ENCODE measurements around the gene FAM184A. TPM values are rescaled to one million over a fixed set of nuclear protein-coding genes. Genes with fewer than 3 reads are reported as not detected.
"Not testable (repeated sequence)": the region's sequence is repeated elsewhere in the genome, so short reads cannot be mapped to it uniquely, and the experiment has no call there.

Gene FAM184A
- total and polyA plus RNA-seq, 7 donors = 0.60 to 8.7 (median 3.9) TPM

DNA sequence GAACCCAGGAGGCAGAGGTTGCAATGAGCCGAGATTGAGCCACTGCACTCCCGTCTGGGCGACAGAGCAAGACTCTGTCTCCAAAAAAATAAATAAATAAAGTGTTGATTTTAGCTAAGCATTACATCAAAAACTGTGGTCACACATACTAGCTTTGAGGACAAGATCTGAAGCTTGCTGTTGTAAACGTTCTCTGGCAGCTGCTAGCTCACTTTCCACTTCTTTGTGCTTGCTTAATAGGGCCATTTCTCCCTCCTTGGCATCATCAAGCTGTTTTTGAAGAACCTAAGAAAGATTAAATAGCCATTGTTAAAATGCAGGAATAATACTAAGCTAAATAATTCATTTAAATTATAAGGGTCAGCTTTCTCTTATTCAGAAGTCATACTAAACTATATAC is 55.7 kb downstream of the FAM184A start:
- H3K36me3 ChIP-seq = peaks cover 0 to under 1% (median 0%) of the 10 kb centered on the region in 4 donors
- intact Hi-C loops (cut with DNase I) = no loop called here
- H3K4me3 ChIP-seq = no peak overlapping the region
- no peaks in the 10 kb centered on the region for H3K27me3 ChIP-seq
- 74 to 83% methylated on average over 4 of the region's 4 CpGs for WGBS, 2 donors
- H3K27ac ChIP-seq = no peak overlapping the region
- TF ChIP-seq POLR2AphosphoS5 (IDR thresholded peaks at IDR 0.05) (no peak), EP300 (IDR thresholded peaks at IDR 0.05) (no peak), POLR2A (IDR thresholded peaks at IDR 0.05) (no peak)
- TF ChIP-seq, protein P1, sequence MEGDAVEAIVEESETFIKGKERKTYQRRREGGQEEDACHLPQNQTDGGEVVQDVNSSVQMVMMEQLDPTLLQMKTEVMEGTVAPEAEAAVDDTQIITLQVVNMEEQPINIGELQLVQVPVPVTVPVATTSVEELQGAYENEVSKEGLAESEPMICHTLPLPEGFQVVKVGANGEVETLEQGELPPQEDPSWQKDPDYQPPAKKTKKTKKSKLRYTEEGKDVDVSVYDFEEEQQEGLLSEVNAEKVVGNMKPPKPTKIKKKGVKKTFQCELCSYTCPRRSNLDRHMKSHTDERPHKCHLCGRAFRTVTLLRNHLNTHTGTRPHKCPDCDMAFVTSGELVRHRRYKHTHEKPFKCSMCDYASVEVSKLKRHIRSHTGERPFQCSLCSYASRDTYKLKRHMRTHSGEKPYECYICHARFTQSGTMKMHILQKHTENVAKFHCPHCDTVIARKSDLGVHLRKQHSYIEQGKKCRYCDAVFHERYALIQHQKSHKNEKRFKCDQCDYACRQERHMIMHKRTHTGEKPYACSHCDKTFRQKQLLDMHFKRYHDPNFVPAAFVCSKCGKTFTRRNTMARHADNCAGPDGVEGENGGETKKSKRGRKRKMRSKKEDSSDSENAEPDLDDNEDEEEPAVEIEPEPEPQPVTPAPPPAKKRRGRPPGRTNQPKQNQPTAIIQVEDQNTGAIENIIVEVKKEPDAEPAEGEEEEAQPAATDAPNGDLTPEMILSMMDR (IDR thresholded peaks at IDR 0.05) = no peak
- no peaks in the 10 kb centered on the region for H3K9me3 ChIP-seq
- no peak for DNase-seq
- H3K4me1 ChIP-seq = no peaks in the 10 kb centered on the region

DNA sequence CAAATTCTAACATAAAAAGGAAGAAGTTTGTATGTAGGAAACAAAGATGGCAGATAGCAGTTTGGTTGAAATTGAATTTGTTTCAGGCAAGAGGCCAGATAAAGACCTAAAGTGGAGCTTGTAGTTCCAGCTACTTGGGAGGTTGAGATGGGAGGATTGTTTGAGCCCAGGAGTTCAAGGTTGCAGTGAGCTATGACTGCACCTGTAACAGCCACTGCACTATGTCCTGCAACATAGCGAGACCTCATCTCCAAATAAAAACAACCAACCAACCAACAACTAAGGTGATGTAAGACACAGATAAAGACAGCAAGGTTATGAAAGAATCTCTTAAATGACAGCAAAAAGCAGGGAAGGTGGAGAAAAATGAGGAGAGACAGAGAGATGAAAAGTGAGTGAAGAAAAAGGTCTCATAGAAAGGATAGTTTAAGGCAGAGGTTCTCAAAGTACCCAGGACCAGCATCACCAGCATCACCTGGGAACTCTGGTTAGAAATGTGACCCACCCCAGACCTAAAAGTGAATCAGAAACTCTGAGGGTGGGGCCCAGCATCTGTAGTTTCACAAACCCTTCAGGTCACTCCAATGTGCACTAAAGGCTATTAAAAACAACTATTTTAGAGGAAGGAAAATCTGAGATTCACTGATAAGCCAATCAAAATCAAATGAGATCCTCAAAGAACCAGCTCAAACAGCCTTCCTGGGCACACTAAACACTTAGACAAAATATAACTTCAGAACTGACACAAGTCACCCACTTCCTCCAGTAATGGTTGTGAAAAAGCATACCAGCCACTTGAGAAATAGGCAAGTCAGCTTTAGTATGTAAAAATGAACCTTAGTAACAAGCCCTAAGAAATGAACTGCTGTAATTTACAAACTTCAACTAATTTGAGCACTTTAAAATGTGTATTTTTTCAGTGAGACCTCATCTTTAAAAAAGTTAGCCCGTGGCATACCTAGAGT is 57.6 kb downstream of the FAM184A start:
- no peak for TF ChIP-seq POLR2A (IDR thresholded peaks at IDR 0.05)
- TF ChIP-seq POLR2AphosphoS5 (IDR thresholded peaks at IDR 0.05) = no peak
- TF ChIP-seq EP300 (IDR thresholded peaks at IDR 0.05) = no peak
- TF ChIP-seq, protein P1 (IDR thresholded peaks at IDR 0.05) = no peak
- 94 to 96% methylated on average over 2 of the region's 2 CpGs for WGBS, 2 donors
- H3K36me3 ChIP-seq = peaks cover 0 to 5% (median 0%) of the 10 kb centered on the region in 4 donors
- H3K4me3 ChIP-seq = no peak overlapping the region
- no peaks in the 10 kb centered on the region for H3K9me3 ChIP-seq
- intact Hi-C loops (cut with DNase I) = no loop called here
- no peak overlapping the region for H3K27ac ChIP-seq
- no peaks in the 10 kb centered on the region for H3K4me1 ChIP-seq
- no peak for DNase-seq
- no peaks in the 10 kb centered on the region for H3K27me3 ChIP-seq

DNA sequence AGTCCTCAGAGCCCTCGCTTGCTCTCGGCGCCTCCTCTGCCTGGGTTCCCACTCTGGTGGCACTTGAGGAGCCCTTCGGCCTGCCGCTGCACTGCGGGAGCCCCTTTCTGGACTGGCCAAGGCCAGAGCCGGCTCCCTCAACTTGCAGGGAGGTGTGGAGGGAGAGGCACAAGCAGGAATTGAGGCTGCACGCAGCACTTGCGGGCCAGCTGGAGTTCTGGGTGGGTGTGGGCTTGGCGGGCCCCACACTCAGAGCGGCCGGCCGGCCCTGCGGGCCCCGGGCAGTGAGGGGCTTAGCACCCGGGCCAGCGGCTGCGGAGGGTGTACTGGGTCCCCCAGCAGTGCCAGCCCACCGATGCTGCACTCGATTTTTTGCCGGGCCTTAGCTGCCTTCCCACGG is 63.3 kb downstream of the FAM184A start:
- 97 to 98% methylated on average over 22 of the region's 22 CpGs for WGBS, 2 donors
- intact Hi-C loops (cut with DNase I); H3K27me3 ChIP-seq; DNase-seq; H3K4me1 ChIP-seq; H3K36me3 ChIP-seq; H3K9me3 ChIP-seq; H3K27ac ChIP-seq; H3K4me3 ChIP-seq: not testable (repeated sequence)

DNA sequence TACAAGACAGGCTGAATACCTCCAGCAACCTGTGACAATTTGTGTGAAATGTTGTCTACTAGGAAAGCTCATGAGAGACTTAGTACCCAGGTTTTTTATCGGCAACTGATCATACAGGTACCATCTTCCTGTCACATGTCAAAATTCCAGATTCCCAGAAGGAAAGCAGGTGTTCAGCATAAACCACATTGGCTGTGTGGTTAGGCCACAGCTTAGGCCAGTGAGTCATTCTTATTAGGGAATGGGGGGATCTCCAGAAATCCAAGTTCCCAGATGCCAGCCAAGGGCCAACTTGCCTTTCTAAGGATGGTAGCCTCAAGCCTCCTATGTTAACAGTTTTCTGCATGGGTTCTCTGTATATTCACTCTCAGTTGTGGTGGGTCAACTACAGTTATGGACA is 65.9 kb downstream of the FAM184A start:
- WGBS, 2 donors = 100% methylated on average over 1 of the region's 1 CpG
- TF ChIP-seq EP300 (IDR thresholded peaks at IDR 0.05) (no peak), POLR2A (IDR thresholded peaks at IDR 0.05) (no peak), POLR2AphosphoS5 (IDR thresholded peaks at IDR 0.05) (no peak)
- TF ChIP-seq, protein P1 (IDR thresholded peaks at IDR 0.05) = no peak
- Histone ChIP-seq H3K4me3 (no peak overlapping the region), H3K36me3 (peaks cover 0 to 2% (median 0%) of the 10 kb centered on the region in 4 donors), H3K9me3 (no peaks in the 10 kb centered on the region), H3K27ac (no peak overlapping the region), H3K4me1 (no peaks in the 10 kb centered on the region), H3K27me3 (no peaks in the 10 kb centered on the region)
- intact Hi-C loops (cut with DNase I) = no loop called here
- DNase-seq = no peak

DNA sequence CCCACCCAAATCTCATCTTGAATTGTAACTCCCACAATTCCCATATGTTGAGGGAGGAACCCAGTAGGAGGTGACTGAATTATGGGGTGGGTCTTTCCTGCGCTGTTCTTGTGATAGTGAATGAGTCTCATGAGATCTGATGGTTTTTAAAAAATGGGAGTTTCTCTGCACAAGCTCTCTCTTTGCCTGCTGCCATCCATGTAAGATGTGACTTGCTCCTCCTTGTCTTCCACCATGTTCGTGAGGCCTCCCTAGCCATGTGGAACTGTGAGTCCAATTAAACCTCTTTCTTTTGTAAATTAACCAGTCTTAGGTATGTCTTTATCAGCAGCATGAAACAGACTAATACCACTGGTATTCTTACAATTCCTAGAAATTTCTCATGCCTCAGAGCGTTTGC is 69.2 kb downstream of the FAM184A start:
- intact Hi-C loops (cut with DNase I); H3K27me3 ChIP-seq; H3K4me1 ChIP-seq; H3K4me3 ChIP-seq; H3K9me3 ChIP-seq; H3K36me3 ChIP-seq; H3K27ac ChIP-seq; DNase-seq: not testable (repeated sequence)
- 92 to 94% methylated on average over 3 of the region's 3 CpGs for WGBS, 2 donors
